ENCODE data around the gene PSMD6. TPM values are rescaled to one million over a fixed set of nuclear protein-coding genes. Genes with fewer than 3 reads are reported as not detected.

Gene PSMD6
- total RNA-seq (89.4 and 90.8 TPM in 2 replicates), polyA plus RNA-seq (38.3 and 53.7 TPM in 2 replicates), polyA minus RNA-seq (42.5 and 44.5 TPM in 2 replicates), Bru-seq, nascent RNA (percentile 95 among the genes with signal in this experiment), BruChase-seq, experiment 1, labeled RNA remaining after a 6-hour chase (percentile 94 among the genes with signal in this experiment), BruChase-seq, experiment 2, labeled RNA remaining after a 2-hour chase (percentile 91 among the genes with signal in this experiment)
- polyA plus RNA-seq (2011; cell fraction: cytosol; rRNA removed): 65.5 and 65.9 TPM in 2 replicates
- 70.6 and 95.7 TPM in 2 replicates for polyA plus RNA-seq (2011; cell fraction: nucleus; rRNA removed)
- 79.5 and 136 TPM in 2 replicates for polyA plus RNA-seq (2012)
- 19.8 TPM for polyA minus RNA-seq (2011; cell fraction: cytosol; rRNA and poly(A)+ RNA removed)
- 96.2 and 126 TPM in 2 replicates for polyA minus RNA-seq (2011; cell fraction: nucleus; rRNA and poly(A)+ RNA removed)
- long read RNA-seq, full-length matches to known transcripts: 349 of 363 reads
- long read RNA-seq, partial matches to known transcripts: 5 of 363 reads
- long read RNA-seq, other reads (novel, unspliced or antisense): 9 of 363 reads

DNA sequence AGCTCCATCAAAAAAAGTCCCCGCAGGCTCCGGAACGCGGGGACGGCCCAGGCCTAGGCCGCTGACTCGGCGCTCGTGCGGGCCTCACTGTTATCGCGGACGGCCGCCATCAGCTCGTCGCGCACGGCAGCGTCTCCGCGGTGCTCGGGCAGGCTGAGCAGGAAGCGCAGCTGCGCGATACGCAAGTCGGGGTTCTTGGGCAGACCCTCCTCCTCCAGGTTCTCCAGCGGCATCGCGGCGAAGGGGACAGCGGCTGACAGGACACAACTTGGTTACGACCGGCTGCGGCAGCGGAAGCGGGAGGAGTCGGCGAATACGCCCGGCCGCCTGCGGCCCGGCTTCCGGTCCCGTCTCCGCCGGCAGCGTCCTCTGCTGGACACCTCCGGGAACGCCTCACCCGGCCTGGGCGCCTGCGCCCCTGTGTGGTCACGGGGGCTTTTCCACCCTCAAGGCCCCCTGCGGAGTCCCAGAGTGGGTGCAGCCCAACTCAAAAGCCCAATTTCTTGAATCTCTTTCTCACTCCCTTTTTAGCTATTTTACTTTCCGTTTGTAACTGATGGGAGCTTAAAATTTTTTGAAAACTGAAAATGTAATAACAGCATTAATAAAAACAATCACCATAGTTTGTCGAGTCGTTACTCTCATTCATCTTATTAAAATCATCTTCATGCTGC is at the start of gene PSMD6:
TSS of gene PSMD6 (minus strand) at position 308 of the 674 bp plus-strand sequence. CDS start at position 233, 75 bp downstream.
- Histone ChIP-seq H3K27me3 (ENCODE audit: control insufficient read depth in 2 of 2, insufficient read depth in 2 of 2, low read length in 2 of 2) (peaks cover 9 to 19% of the 10 kb centered on the region in 2 experiments), H3K4me3 (replicated peaks in 1 of 3; ENCODE audit: insufficient read depth in 1 of 3, low read depth in 1 of 3, low read length in 3 of 3) (peak within 1 kb of the TSS; percentile 40 to 83 (median 72)), H3K9ac (replicated peaks; ENCODE audit: extremely low read depth, insufficient read depth, low read length) (peak within 1 kb of the TSS; percentile 94), H3K4me2 (ENCODE audit: insufficient read depth, low read length) (peak within 1 kb of the TSS; percentile 79), H3K27ac (ENCODE audit: insufficient read depth, low read depth, low read length) (peak within 1 kb of the TSS; percentile 61), H3K9me1 (replicated peaks; ENCODE audit: control insufficient read depth, extremely low read depth, insufficient read depth, low read length) (no peaks in the 10 kb centered on the region), H3K9me3 (replicated peaks; ENCODE audit: control insufficient read depth, insufficient read depth, low read length) (no peaks in the 10 kb centered on the region), H4K20me1 (replicated peaks; ENCODE audit: control insufficient read depth, extremely low read depth, insufficient read depth, low read length) (no peaks in the 10 kb centered on the region), H3K36me3 (ENCODE audit: control insufficient read depth in 2 of 2, extremely low read depth in 1 of 2, insufficient read depth in 2 of 2, low read length in 2 of 2) (peaks cover 2 to 9% of the 10 kb centered on the region in 2 experiments), H3K4me1 (ENCODE audit: control insufficient read depth, extremely low read depth, insufficient read depth, low read length) (peaks cover 11% of the 10 kb centered on the region), H3K79me2 (ENCODE audit: control insufficient read depth, insufficient read depth, low read length) (peaks cover 27% of the 10 kb centered on the region), H2AFZ (ENCODE audit: low read depth, low read length) (peak within 1 kb of the TSS; percentile 86)
- FAIRE-seq: peak; percentile 88
- ChIA-PET POLR2A (no interaction called here), CTCF (interaction anchor here (1.0 to 2.3 kb wide), 8 partner anchors 15 to 672 kb away, joined by 3 to 7 read pairs (median 4); partner anchors contain the start of gene PRICKLE2)
- intact Hi-C loops (cut with micrococcal nuclease): loop anchor here (1.0 to 2.0 kb wide), 3 partner anchors 166 to 674 kb away; no protein-coding TSS in a partner anchor
- peak; percentile 91 for DNase-seq (ENCODE audit: low read depth, low spot score)
- dilution Hi-C loops (cut with MboI; ENCODE audit: extremely low pct_ligation_motif_present, low sequenced_read_pairs): no loop called here
- BruUV-seq (replicated peaks): no TSS peak
- TF ChIP-seq POLR2A (IDR thresholded peaks at IDR 0.05; ENCODE audit: low read depth, low read length): peak; percentile 83
- TF ChIP-seq, protein P1, sequence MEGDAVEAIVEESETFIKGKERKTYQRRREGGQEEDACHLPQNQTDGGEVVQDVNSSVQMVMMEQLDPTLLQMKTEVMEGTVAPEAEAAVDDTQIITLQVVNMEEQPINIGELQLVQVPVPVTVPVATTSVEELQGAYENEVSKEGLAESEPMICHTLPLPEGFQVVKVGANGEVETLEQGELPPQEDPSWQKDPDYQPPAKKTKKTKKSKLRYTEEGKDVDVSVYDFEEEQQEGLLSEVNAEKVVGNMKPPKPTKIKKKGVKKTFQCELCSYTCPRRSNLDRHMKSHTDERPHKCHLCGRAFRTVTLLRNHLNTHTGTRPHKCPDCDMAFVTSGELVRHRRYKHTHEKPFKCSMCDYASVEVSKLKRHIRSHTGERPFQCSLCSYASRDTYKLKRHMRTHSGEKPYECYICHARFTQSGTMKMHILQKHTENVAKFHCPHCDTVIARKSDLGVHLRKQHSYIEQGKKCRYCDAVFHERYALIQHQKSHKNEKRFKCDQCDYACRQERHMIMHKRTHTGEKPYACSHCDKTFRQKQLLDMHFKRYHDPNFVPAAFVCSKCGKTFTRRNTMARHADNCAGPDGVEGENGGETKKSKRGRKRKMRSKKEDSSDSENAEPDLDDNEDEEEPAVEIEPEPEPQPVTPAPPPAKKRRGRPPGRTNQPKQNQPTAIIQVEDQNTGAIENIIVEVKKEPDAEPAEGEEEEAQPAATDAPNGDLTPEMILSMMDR (IDR thresholded peaks at IDR 0.05; ENCODE audit: extremely low read depth in 1 of 2, insufficient read depth in 1 of 2, low read depth in 1 of 2, low read length in 2 of 2): peak; percentile 98 to 100
- TF ChIP-seq GATA2 (IDR thresholded peaks at IDR 0.05; ENCODE audit: insufficient read depth, insufficient read length, low read depth, low read length): no peak
- no peak for TF ChIP-seq MYC (IDR thresholded peaks at IDR 0.05; ENCODE audit: low read depth, low read length)
- peak; percentile 60 for TF ChIP-seq MAX (IDR thresholded peaks at IDR 0.05; ENCODE audit: insufficient read depth, insufficient read length)
- TF ChIP-seq POLR2AphosphoS5 (IDR thresholded peaks at IDR 0.05; ENCODE audit: insufficient read depth, low read depth, low read length): peak; percentile 92

Measured in endothelial cell of umbilical vein (primary cell).